ENCODE data around the gene CPSF3.

- TF ChIP-seq CTCF (conservative IDR thresholded peaks at IDR 0.05) (no peak), EZH2 (IDR thresholded peaks at IDR 0.05; ENCODE audit: low read depth) (no peak)
Observed at GRCh38 chr2:9391961-9392720, 31.3 kb upstream of the CPSF3 start.
